Epithelial cell of prostate (primary cell): ENCODE results near the gene VPS18.

Experiments
- DNase-seq: peaks from one replicate; pipeline ENCODE4 v3.0.0-alpha.2; 2011; ENCODE audit warnings: low read depth, low spot score
- H3K27ac ChIP-seq: fragments of 450-650 bp; 2 replicates; pipeline ENCODE4 v1.5.1; 2017; ENCODE audit warnings: mild to moderate bottlenecking

The VPS18 gene

DNA sequence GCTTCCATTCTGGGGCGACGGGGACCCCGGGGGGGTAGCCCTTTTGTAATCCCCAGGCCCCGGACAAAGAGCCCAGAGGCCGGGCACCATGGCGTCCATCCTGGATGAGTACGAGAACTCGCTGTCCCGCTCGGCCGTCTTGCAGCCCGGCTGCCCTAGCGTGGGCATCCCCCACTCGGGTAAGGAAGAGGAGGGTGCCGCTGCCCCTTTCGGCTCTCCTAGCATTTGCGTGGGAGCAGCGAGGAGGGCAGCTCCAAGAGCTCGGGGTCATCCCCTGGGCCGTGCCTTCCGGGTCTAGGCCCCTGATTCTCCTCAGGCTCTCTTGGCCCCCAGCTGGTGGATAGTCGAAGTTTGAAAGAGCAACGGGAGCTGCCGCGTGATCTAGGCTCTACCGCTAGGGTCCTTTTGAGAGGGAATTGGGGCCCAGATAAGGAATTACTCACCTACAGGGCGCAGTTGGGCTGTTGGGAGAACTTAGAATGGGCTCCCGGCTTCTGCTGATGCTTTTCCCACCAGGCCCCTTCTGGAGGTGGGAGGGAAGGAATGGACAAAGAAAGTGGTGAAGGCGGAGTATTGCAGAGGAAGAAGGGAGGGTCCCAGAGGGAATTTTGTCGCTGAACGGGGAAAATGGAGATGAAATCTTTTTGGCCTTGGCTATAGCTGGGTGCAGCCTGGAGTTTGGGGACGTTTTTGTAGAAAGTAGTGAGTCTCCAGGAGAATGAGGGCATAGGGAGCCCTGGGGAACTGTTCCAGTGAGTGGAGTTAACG is 615 bp downstream of the VPS18 start:
- H3K27ac ChIP-seq: peak overlapping the region; percentile 85
- DNase-seq: no peak

DNA sequence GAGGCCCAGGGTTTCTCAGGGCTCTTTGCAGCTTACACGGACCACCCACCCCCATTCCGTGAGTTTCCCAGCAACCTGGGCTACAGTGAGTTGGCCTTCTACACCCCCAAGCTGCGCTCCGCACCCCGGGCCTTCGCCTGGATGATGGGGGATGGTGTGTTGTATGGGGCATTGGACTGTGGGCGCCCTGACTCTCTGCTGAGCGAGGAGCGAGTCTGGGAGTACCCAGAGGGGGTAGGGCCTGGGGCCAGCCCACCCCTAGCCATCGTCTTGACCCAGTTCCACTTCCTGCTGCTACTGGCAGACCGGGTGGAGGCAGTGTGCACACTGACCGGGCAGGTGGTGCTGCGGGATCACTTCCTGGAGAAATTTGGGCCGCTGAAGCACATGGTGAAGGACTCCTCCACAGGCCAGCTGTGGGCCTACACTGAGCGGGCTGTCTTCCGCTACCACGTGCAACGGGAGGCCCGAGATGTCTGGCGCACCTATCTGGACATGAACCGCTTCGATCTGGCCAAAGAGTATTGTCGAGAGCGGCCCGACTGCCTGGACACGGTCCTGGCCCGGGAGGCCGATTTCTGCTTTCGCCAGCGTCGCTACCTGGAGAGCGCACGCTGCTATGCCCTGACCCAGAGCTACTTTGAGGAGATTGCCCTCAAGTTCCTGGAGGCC is 5.4 kb downstream of the VPS18 start:
- H3K27ac ChIP-seq: no peak overlapping the region
- DNase-seq: no peak

GRCh38 chr15:40900256-40901052 is 6.2 kb downstream of the VPS18 start:
- no peak overlapping the region for H3K27ac ChIP-seq
- no peak for DNase-seq

- no peak overlapping the region for H3K27ac ChIP-seq
Observed at GRCh38 chr15:40901053-40901443, 6.8 kb downstream of the VPS18 start.

DNA sequence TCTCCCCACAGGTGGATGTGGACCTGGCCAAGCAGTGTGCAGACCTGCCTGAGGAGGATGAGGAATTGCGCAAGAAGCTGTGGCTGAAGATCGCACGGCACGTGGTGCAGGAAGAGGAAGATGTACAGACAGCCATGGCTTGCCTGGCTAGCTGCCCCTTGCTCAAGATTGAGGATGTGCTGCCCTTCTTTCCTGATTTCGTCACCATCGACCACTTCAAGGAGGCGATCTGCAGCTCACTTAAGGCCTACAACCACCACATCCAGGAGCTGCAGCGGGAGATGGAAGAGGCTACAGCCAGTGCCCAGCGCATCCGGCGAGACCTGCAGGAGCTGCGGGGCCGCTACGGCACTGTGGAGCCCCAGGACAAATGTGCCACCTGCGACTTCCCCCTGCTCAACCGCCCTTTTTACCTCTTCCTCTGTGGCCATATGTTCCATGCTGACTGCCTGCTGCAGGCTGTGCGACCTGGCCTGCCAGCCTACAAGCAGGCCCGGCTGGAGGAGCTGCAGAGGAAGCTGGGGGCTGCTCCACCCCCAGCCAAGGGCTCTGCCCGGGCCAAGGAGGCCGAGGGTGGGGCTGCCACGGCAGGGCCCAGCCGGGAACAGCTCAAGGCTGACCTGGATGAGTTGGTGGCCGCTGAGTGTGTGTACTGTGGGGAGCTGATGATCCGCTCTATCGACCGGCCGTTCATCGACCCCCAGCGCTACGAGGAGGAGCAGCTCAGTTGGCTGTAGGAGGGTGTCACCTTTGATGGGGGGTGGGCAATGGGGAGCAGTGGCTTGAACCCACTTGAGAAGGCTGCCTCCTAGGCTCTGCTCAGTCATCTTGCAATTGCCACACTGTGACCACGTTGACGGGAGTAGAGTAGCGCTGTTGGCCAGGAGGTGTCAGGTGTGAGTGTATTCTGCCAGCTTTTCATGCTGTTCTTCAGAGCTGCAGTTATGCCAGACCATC is 8.6 kb downstream of the VPS18 start:
- DNase-seq: no peak
- H3K27ac ChIP-seq: peak overlapping the region; percentile 1

More at GRCh38 chr15:40901053-40901443, 6.8 kb downstream of the VPS18 start:
- no peak for DNase-seq

DNA sequence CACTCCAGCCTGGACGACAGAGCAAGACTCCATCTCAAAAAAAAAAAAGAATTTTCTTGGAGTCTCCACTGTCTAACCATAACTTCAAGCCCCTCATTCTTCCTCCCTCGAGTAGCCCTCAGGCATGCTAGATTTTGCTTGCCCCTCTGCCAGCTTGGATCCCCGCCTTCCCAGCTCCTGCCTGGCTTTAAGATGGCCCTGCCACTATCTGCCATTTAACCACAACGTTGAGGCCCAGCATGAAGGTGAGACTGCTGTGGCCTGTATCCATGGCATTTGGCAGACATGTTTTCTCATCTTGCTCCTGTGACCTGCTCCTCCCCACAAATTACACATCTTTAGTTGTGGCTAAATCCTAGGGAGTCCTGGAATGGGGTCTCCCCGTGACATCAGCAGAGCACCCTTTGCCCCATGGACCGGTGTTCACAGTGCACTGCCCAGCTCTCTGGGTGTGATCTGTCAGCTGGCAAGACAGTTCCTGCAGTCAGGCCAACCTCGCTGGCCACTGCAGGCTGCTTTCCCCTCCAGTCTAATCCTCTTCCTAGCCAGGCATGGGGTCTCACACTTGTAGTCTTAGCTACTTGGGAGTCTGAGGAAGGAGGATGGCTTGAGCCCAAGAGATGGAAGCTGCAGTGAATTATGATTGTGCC is 10.4 kb downstream of the VPS18 start:
- no peak for DNase-seq
- H3K27ac ChIP-seq: peak overlapping the region; percentile 19

DNA sequence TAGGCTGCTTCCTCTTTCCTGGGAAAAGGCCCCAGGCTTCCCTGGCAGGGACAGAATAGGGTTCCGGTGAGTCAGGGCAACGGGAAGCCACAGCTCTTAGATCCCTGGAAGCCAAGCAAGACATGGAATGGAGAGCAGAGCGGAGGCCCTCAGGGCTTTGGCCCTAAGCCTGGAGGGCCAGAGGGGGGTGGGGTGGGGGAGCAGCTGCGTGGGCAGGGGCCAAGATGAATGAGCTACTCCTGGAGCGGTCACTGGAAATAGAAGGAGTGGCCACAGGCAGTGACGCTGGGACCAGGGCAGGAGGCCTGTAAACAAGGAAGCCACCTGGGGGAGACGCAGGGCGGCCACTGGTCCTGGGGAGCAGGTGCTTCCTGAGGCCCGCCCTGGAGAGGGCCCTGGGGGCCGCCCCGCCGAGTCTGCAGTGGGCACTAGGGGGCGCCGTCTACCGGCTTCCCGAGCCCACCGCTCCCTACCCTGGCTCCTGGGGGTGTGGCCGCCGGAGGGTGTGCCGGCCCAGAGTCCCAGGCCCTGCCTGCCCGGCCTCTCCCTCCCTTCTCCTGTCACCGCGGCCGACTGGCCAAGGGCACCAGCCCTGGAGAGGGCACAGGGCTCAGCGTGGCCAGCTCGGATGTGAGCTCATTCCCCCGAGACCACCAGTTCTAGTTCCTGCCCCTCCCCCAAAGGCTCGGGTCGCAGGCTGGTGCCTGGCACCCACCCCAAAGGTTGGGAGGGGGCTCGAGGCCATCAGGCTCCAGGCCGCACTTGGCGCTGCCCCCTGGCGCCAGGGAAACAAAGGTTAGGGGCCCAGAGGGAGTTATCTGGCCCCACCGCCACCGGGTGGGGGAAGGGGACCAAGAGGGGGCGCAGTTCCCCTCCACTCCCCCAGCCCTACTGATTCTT is 12.1 kb downstream of the VPS18 start:
- DNase-seq: no peak
- H3K27ac ChIP-seq: peak overlapping the region; percentile 75

DNA sequence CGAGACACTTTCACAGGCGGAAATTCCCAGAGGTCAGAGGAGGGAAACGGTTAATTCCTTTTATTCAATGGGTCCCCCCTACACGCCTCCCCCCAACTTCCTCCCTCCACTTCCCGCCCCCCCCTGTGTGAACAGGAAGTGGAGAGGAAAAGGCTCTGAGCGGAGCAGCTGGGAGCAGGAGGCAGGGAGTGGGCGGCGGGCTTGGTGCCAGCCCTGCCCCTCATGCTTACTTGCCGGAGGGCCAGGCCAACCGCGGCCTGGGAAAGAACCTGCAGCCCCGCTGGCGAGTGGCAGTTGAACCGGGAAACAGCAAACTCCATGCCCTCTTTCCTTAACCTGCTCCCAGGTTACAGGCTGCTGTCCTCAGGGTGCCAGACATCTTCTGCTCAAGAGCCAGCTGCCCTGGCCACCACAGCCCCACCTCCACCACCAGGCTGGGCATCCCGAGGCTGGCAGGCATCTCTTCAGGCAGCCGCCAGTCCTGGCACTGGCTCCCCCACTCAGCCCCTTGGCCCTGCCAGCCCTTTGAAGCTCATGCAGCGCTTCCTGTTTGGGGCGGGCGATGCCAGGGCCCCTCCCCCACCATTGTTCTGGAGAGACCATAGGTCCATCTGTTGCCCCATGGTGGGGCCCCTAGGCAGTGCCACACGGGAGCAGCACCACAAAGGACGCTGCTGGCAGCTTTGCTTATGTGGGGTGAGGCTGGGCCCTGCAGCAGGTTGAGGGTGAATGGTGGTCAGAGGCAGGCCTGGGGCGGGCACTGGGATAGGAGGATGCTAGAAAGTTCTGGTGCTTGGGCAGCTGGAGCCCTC is 12.9 kb downstream of the VPS18 start:
- peak overlapping the region; percentile 75 for H3K27ac ChIP-seq
- no peak for DNase-seq

GRCh38 chr15:40908095-40908494 is 13.8 kb downstream of the VPS18 start:
- H3K27ac ChIP-seq: no peak overlapping the region
- DNase-seq: no peak

GRCh38 chr15:40909662-40910630 is 15.7 kb downstream of the VPS18 start:
- no peak overlapping the region for H3K27ac ChIP-seq
- no peak for DNase-seq

- no peak overlapping the region for H3K27ac ChIP-seq
- DNase-seq: no peak
Observed at GRCh38 chr15:40911141-40911540, 16.9 kb downstream of the VPS18 start.

DNA sequence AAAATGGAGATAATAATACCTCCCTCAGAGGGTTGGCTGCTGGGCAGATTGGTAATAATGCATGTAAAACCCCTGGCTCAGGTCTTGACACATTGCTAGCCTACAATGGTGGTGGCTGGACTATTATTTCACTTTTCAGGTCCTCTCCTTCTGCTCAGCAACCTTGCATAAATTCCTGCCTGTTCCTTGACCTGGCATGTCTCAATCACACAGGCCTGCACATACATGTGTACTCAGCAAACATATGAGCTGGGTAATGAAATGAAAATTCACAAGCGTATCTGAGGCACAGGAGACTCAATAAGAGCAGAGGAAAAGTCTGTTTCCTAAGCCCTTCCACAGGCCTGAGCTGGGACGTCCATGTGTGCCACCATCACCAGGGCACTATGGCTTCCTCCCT is 17.4 kb downstream of the VPS18 start:
- no peak for DNase-seq
- no peak overlapping the region for H3K27ac ChIP-seq

DNA sequence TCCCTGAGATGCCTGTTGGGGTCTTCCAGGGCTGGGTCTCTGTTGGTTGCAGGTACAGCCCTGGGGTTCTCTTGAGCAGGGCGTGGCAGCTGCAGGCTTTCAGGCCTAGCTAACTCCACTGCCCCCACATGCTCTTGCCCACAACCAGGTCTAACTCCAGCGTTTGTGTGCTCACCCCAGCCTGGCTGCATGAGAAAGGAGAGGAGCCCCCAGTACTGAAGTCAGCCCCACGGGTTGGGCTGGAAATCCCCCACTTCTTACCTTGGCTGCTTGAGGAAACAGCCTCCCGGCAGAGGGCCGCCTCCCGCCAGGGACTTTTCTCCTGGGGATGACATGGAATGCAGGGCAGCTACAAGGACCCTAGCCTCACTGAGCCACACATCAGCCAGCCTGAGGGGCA is 18.2 kb downstream of the VPS18 start:
- no peak for DNase-seq
- no peak overlapping the region for H3K27ac ChIP-seq

GRCh38 chr15:40914013-40914412 is 19.8 kb downstream of the VPS18 start:
- DNase-seq: no peak
- H3K27ac ChIP-seq: no peak overlapping the region

- no peak overlapping the region for H3K27ac ChIP-seq
- no peak for DNase-seq
Observed at GRCh38 chr15:40914486-40914885, 20.2 kb downstream of the VPS18 start.

DNA sequence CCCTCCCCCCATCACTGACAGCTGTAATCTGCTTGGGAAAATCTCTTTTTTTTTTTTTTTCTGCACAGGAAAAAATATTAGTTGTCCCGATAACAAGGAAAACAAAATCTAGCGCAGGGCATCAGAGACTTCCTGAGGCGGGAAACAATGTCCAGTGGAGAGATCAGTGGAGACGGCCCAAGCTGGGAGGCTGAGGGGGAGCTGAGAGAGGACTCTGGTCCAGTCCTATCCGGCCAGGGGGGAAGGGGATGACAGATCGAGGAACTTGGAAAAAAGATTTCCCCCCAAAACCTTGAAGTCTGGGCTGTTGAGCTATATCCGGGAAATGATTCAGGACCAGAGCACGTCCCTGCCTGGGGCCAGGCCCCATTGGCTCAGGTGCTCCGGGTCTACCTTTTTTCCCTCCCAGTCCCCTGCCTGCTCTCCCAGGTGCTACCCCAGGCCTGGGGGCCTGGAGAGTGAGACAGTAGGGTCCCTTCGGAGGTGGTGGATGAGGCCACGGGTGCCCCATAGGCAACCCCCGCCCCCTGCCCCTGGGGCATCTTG is 20.9 kb downstream of the VPS18 start:
- no peak for DNase-seq
- H3K27ac ChIP-seq: no peak overlapping the region
